Stimulated activated CD4-positive, alpha-beta T cell treated with anti-CD3 and anti-CD28 coated beads, Interleukin-4, amount 100 ng/mL, for 24 hours (primary cell): Measurements from ENCODE around the gene TPRA1.
"Not testable (repeated sequence)": the region's sequence is repeated elsewhere in the genome, so short reads cannot be mapped to it uniquely, and the experiment has no call there.

Experiments used
- DNase-seq: peaks from one replicate; pipeline ENCODE4 v3.0.0-alpha.2; 2020

Gene TPRA1

DNA sequence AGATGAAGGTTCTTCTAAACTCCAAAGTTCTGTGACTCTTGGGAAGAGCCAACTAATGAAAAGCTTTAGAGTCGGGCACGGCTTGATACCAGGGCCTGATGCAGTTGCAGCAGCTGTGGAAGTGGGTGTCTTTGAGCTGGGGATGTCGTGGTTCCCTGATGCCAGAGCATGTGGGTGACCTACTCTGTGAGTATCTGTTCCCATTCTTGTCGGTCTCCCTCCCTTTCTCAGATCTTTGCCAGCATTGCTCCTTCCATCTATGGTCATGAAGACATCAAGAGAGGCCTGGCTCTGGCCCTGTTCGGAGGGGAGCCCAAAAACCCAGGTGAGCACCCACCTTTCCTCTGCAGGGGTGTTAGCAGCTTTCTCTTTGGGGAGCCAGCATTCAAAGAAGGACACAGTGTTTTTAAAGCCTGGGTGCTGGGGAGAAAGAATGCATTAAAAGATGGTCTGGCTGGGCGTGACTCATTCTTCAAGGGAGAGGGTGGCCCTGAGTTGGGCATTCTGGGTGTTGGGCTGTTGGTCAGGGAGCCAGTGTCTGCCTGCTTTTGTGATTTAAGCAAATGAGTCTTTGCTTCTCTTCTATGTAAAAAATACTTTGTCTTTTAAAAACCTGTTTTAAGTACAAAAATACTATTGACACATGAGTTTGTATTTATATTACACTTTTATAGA lies 25.2 kb upstream of the TPRA1 start:
- no peak for DNase-seq

DNA sequence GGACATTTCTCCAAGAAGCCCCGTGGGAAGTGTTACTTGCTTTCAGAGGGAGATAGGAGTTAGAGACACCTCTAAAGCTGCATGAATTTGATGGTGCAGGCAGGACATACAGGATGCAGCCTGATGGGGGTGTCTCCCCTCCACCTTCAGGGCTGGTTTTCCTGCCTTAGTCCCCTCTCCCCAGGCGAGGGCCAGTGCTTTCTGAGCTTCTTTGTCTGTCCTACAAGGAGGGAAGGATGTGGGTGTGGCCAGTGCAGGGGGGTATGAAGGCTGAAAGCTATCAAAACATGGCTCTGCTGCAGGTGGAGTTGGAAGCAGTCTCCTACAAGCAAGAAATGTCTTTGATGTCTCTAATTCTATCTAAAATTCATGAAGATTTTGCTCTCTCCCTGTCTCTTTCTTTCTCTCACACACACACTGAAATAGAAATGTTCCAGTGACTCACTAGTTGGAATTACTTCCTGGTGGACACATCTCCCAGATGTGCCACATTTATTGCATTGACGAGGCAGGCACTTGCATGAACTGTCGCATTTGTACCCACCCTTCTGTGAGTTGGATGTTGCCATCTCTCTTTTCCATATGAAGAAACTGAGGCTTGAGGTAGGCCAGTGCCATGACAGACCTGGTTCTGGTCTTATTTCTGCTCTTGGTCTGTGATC lies 24.5 kb upstream of the TPRA1 start:
- no peak for DNase-seq

DNA sequence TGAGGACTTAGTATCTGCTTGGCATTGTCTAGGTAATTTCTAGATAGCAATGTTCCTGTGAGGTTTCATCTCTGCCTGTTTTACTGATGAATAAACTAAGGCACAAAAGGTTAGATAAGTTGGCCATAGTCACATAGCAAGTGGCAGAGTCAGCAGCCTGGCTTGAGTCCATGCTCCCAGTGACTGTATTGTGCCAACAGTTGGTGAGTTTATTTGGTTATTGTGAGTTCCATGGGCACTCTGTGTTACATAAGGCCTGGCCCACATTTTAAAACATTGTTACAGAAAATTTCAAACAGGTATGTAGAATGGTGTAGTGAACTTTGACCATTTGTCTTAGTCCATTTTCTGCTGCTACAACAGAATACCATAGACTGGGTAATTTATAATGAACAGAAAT lies 22.9 kb upstream of the TPRA1 start:
- DNase-seq, result no peak

DNA sequence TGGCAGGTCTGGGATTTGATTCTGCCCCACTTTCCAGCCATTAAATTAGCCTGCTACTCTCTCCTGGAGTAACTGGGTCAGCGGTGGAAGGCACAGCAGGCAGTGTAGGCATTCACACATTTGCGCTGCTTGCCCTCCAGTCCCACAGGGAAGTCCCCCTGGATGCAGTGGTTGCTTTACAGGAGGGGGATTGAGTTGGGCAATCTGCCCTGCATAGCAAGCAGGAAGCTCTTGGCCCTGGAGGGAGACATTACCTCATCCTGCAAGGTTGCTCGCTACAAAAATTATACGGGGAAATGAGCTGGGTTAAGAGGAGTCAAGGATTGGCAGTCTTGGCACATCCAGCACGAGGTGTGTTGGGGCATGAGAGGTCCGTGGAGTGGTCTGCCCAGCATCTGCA lies 22.4 kb upstream of the TPRA1 start:
- no peak for DNase-seq

DNA sequence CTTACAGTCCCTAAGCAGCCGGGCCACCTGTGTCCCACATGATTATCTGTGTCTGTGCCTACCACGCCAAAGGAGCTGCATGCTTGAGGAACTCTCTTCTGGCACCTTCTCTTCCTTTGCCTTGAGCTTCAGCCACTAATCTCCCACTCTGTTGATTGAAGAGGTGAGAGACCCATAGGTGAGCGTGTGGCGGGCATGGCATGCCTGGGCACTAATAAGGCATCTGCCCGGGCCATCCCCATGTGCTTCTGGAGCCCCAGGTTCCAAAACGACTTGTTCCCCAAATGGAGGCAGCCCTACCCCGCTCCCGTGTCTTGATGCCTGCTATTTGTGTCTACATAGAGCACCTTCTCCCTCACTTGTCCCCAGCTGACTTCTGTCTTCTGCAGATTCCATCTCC lies 20.7 kb upstream of the TPRA1 start:
- no peak for DNase-seq

DNA sequence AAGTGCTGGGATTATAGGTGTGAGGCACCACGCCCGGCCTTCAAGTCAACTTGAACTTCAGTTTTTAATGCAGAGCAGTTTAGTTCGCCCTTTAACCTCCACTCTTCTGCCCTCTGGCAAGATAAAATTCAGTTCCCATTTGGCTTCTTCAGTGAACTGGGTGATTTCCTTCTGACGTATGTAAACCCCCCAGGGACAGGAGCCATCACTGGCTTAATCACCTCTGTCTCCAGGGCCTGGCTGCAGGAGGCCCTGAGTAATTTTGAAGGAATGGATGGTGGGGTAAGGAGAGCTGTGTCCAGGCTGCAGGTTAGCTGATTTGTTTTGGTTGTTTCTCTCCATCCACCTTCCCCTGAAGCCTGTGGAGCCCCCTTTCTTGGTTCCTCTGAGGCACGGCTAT lies 19.6 kb upstream of the TPRA1 start:
- no peak for DNase-seq

DNA sequence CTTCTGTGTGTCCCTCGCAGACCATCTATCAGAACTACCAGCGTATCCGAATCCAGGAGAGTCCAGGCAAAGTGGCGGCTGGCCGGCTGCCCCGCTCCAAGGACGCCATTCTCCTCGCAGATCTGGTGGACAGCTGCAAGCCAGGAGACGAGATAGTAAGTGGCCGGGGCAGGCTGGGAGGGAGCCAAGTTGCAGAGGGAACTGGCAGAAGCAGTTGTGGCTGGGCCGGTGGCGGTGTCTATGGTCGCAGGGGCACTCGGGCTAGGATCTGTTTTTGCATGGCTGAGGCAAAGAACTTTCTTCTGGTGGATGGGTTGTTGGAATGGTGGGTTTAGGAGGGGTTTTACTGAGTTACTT lies 17.8 kb upstream of the TPRA1 start:
- no peak for DNase-seq

DNA sequence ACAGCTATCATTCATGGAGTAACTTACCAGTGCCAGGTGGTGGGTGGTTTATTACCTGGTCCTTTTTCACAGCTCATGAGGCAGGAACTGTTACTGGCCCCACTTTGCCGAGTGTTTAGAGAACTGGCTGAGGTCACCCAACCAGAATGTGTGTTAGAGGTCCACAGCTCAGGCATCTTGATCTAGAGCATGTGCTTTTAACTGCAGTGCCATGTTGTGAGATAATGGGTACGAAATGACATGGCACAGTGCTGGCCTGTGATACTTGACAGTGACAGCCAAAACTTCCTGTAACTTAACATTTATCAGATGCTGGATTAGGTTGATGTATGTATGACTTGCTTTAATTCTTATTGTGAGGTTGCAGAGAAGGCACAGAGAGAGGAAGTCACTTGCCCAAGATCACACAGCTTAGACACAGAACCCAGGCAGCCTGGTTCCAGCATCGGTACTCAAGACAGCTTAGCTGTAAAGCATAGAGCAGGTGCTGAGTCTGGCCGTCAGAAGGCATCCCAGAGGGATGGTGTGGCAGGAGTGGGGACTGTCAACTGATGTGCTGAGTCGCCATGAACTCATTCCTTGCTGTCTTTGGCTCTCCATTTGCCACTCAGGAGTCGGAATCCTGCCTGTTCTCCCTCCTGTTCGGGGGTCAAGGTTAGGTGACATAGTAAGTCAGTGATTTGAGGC lies 17.3 kb upstream of the TPRA1 start:
- DNase-seq, result no peak

DNA sequence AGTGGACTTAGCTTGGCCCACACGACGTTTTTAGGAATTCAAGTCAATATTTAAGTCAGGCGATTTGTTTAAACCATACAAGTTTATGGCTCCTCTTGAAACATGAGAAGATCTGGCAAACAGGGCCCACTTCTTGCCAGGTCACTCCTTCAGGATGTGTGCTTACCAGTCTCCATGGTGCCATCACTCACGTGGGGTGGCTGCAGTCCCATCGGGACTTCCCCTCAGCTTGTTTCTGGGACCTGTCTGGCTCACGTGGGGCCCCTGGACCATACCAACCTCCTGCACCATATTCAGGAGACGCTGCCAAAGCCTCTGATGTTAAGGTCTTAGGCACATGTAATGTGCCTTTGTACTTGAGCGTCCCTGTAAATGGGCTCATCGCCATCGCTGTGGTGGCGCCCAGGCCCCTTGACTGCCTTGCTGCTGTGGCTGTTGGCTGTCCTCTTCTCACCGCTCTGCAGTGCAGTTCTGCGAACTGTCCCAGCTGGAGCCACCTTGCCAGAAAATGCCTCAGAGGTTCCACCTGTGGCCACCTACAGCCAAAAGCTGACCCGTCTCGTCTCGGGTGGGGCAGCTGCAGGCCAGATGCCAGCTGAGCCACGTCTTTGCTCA lies 16.6 kb upstream of the TPRA1 start:
- no peak for DNase-seq

DNA sequence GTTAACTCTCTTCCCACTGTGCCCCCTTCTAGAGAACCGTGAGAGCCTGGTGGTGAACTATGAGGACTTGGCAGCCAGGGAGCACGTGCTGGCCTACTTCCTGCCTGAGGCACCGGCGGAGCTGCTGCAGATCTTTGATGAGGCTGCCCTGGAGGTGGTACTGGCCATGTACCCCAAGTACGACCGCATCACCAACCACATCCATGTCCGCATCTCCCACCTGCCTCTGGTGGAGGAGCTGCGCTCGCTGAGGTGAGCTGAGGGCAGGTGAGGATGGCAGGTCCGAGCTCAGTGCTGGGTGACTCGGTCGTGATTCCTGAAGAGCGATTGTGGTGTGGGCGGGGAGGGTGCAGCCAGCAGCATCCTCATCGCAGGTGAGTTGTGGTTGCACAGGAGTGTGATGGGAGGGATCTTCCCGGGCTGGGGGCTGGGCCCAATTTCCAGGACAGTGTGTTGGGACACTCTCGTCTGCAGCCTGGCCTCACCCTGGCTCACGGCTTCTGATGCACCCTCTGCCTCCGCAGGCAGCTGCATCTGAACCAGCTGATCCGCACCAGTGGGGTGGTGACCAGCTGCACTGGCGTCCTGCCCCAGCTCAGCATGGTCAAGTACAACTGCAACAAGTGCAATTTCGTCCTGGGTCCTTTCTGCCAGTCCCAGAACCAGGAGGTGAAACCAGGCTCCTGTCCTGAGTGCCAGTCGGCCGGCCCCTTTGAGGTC lies 15.7 kb upstream of the TPRA1 start:
- no peak for DNase-seq

DNA sequence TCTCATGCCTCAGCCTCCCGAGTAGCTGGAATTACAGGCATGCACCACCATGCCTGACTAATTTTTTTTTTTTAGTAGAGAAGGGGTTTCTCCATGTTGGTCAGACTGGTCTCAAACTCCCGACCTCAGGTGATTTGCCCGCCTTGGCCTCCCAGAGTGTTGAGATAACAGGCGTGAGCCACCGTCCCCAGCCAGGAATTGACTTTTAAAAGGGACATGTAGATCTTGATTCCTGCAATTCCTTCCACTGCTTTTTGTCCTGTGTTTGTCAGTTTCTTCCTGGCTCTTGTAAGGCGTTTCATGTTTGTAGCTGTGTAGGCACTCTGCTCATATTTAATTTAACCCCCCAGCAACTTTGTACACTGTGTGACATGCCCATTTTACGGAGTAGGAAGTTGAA lies 15.0 kb upstream of the TPRA1 start:
- DNase-seq, result not testable (repeated sequence)

DNA sequence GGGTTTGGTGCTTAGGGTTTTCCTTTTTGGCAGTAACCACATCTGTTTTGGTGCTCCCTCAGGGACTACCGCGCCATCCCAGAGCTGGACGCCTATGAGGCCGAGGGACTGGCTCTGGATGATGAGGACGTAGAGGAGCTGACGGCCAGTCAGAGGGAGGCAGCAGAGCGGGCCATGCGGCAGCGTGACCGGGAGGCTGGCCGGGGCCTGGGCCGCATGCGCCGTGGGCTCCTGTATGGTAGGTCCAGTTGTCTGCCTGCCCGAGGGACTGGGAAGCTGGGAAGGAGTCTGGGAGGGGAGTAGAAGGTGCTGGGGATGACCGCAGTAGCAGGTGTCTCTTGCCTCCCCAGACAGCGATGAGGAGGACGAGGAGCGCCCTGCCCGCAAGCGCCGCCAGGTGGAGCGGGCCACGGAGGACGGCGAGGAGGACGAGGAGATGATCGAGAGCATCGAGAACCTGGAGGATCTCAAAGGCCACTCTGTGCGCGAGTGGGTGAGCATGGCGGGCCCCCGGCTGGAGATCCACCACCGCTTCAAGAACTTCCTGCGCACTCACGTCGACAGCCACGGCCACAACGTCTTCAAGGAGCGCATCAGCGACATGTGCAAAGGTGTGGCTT lies 14.1 kb upstream of the TPRA1 start:
- DNase-seq, result no peak

DNA sequence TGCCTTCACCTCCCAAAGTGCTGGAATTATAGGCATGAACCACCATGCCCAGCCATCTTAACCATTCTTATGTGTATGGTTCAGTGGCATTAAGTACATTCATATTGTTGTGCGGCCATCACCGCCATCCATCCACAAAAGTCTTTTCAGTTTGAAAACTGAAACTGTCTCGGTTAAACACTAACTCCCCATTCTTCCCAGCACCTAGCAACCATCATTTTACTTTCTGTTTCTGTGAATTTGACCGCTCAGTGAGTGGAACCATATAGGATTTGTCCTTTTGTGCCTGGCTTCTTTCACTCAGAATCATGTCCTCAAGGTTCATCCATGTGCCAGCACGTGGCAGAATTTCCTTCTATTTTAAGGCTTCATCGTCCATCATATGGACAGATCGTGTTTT lies 13.5 kb upstream of the TPRA1 start:
- no peak for DNase-seq

DNA sequence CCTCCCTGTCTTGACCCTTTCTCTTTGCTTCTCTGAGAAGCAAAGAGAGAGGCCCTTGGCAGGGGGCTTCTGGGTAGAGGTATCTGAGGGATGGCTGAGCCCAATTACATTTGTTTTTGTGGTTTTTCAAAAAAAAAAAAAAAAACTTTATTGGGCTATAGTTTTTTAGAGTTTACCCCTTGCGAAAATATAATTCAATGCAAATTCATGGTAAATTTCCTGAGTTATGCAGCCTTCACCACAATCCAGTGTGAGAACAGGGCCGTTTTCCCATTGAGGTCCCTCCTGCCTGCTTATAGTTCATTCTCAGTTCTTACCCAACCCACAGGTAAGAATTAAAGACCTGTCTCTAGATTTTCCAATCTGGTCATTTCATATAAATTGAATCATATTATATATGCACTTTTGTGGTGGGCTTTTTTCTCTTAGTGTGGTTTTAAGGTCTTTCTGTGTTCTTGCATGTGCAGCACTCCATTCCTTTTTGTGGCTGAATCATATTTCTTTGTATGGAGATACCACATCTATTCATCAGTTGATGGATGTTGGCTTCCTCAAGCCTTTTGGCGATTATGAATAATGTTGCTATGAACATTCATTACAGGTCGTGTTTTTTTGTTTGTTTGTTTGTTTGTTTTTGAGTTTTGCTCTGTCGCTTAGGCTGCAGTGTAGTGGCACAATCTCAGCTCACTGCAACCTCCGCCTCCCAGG lies 10.4 kb upstream of the TPRA1 start:
- no peak for DNase-seq

DNA sequence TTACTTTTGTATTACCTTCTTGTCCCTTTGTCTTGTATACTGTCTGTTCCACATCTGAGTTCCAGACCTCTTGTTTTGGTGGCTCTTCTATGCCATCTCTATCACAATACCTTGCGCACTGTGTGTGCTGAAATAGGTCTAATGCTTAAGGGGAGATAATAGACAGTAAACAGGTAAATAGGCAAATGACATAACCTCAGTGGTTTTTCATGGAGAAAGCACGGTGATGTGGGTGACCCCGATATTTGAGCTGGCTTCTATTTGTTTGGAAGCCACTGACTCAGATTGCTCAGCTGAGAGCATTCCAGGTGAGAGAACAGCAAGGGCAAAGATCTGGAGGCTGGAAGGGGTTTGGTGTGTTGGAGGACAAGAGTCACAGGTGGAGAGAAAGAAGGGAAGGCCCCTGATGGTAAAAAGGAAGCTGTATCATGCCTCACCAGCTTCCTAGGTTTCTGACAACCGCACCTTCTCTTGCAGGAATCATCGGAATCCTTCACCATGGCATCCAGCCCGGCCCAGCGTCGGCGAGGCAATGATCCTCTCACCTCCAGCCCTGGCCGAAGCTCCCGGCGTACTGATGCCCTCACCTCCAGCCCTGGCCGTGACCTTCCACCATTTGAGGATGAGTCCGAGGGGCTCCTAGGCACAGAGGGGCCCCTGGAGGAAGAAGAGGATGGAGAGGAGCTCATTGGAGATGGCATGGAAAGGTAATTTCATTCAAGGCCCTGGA lies 8.5 kb upstream of the TPRA1 start:
- DNase-seq, result no peak

DNA sequence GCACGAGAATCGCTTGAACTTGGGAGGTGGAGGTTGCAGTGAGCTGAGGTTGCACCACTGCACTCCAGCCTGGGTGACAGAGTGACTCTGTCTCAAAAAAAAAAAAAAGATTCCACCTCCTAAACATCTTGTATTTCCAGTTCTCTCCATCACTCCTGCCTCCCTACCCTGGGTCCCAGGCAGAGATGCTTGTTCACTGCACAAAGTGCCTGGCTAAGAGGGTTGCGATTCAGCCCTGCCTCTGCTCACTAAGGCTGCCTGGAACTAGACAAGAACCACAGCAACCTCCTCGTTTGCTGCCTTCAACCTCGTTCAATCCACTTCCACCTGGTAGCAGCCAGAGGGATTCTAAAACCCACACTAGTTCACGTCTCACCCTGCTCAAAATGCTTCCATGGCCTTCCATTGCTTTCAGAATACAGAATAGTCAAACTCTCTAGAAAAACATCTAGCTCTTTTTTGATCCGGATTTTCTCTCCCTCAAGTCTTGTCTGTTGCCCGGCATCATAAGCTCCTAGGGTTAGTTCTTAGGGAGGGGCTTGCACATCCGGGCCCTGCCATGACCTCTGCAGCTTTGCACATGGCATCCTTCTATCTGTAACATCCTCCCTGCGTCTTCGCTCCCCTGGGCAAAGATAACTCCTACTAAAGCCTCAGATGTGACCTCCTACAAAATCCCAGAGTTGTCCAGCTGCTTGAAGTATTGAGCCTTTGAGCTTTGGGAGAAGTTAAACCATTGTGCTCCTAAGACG lies 6.7 kb upstream of the TPRA1 start:
- DNase-seq, result no peak

DNA sequence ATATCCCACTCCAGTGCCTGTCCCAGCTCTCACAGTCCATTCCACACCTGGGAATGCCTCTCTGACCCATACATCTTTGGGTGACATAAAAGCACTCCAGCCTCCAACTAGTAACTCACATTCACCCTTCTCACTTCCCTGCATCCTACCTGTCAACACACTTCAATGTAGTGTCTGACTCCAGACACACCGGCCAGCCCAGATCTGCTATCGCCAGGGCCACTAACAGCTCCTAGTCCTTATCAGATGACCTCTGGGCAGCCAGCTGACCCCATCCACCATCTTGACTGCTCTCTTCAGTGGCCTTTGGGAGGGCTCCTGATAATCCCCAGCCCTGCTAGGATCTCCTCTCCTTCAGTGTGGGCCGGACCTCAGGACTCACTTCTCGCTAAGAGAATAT lies 4.8 kb upstream of the TPRA1 start:
- DNase-seq, result no peak

DNA sequence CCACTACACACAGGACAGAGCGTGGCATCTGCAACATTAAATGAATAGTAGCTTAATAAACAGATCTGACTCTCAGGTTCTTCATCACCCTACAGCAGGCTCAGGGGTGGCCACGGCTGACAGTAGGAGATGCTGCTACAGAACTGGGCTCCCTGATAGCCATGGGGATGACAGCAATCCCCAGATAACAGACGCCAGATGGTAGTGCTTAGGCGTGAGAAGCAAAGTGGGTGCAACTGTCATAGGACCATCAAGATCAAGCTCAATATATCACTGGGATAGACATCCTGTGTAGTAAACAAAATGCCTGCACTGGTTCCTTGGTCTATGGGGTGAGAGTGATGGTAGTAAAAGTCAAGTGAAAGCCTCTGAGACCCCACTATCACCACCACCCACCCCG lies 2.6 kb upstream of the TPRA1 start:
- DNase-seq, result no peak

DNA sequence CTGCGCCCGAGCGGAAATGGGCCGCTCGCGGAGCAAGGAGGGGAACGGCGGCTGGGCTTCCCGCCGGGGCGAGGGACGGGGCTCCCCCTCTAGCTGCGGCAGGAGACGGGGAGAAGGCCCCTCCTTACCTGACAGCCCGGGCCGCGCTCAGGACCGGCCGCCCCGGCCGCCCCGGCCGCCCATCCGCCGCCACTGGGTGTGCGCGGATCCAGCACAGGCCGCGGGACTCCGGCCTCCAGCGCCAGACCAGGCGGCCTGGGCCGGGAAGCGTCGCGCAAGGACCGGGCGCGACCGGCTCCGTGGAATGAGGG lies 296 bp downstream of the TPRA1 start:
- DNase-seq, result peak; percentile 24

DNA sequence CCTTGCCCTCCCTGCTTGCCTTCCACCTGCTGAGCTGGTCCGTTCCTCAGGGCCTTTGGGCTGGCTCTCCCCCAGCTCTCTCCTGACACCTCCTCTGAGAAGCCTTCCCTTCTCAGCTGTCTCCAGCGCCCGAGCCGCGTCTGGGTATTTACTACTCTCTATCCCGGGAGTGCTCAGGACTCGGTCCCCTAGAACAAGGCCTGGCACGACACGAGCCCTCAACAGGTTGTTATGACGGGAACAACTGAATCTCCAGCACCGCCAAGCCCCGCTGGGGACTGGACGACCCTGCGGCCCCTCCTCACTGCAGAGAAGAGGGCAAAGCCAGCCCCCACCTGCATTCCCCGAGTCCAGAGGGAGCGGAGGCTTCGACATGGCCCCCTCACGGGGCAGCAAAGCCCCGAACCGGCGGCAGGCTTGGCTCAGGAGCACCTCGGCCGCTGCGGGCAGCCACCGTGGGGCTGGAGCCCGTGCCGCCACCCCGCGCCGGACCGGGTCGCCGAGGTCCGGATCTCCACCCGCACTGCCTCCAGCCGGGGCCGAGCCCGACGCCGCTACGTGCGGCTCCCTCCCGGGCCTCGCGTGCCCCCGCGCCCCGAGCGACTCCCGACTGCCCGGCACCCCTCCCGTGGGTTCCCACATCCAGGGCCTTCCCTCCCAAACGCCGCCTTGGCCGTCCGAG lies 792 bp downstream of the TPRA1 start:
- peak; percentile 15 for DNase-seq
